Measurements from ENCODE around the gene NFATC1. TPM values are rescaled to one million over a fixed set of nuclear protein-coding genes. Genes with fewer than 3 reads are reported as not detected.

The NFATC1 gene
- total and polyA plus RNA-seq, 2 donors (not counting 1 experiment from before 2014, with no cell fraction given), result 0.92 to 4.3 TPM

DNA sequence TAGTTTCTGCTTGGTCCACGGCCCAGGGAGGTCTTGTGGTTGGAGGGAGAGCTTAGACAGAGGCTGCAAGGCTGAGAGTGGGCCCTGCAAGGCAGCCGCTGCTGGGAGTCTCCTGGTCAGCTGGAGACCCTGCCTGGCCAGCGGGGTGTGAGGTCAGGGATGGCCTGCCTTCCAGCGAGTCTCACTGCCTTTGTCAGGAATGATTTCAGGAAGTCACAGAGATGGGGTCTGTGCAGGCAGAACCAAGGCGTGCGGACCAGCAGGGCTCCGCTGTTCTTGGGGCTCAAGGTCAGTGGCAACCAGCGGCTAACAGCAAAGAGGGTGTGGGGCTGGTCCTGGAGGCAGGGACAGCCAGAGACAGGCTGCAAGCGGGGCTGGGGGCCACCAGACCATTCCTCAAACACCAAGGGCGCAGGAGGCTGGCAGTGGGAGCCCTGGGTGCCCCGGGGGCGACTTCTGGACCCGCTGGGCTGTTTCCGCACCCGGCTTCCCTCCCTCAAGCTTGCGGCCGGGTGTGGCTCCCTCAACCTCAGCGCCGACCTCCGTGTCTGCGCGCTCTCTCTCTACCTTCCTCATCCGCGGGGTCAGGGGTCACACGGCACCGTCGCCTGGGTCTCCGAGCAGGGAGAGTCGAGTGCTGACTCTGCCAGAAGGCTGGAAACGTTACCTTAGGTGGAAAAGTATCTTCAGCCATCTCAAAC, 159.4 kb downstream of the NFATC1 start:
- H3K9ac ChIP-seq (ENCODE audit: insufficient read depth, low read length), result no peak overlapping the region
- H4K20me1 ChIP-seq (ENCODE audit: control insufficient read depth, extremely low read depth, insufficient read depth, low read length), result no peaks in the 10 kb centered on the region
- H3K9me3 ChIP-seq (ENCODE audit: control insufficient read depth, insufficient read depth, low read depth, low read length), result no peaks in the 10 kb centered on the region
- H3K79me2 ChIP-seq (ENCODE audit: control insufficient read depth, insufficient read depth, low read length), result no peaks in the 10 kb centered on the region
- no peak overlapping the region for H3K4me3 ChIP-seq (replicated peaks in 1 of 4; ENCODE audit: control extremely low read depth in 1 of 4, insufficient read depth in 1 of 4, low read depth in 3 of 4, low read length in 4 of 4)
- H3K4me2 ChIP-seq (ENCODE audit: extremely low read depth, insufficient read depth, low read length), result no peak overlapping the region
- TF ChIP-seq, protein P1, sequence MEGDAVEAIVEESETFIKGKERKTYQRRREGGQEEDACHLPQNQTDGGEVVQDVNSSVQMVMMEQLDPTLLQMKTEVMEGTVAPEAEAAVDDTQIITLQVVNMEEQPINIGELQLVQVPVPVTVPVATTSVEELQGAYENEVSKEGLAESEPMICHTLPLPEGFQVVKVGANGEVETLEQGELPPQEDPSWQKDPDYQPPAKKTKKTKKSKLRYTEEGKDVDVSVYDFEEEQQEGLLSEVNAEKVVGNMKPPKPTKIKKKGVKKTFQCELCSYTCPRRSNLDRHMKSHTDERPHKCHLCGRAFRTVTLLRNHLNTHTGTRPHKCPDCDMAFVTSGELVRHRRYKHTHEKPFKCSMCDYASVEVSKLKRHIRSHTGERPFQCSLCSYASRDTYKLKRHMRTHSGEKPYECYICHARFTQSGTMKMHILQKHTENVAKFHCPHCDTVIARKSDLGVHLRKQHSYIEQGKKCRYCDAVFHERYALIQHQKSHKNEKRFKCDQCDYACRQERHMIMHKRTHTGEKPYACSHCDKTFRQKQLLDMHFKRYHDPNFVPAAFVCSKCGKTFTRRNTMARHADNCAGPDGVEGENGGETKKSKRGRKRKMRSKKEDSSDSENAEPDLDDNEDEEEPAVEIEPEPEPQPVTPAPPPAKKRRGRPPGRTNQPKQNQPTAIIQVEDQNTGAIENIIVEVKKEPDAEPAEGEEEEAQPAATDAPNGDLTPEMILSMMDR (conservative IDR thresholded peaks at IDR 0.05 in 1 of 2, IDR thresholded peaks at IDR 0.05 in 1 of 2; ENCODE audit: low read depth in 1 of 2, low read length in 2 of 2), result no peak
- TF ChIP-seq EZH2 (IDR thresholded peaks at IDR 0.05; ENCODE audit: low read length, missing control alignments), result no peak
- H3K27ac ChIP-seq (ENCODE audit: insufficient read depth, low read length), result no peak overlapping the region
- H2AFZ ChIP-seq (ENCODE audit: low read length), result no peak overlapping the region
- no peak for DNase-seq (ENCODE audit: low read depth in 2 of 2)
- no peaks in the 10 kb centered on the region for H3K27me3 ChIP-seq (ENCODE audit: control insufficient read depth, insufficient read depth, low read length)
- H3K36me3 ChIP-seq (ENCODE audit: control insufficient read depth, insufficient read depth, low read length), result no peaks in the 10 kb centered on the region
- no peaks in the 10 kb centered on the region for H3K4me1 ChIP-seq (ENCODE audit: control insufficient read depth, extremely low read depth, insufficient read depth, low read length)

DNA sequence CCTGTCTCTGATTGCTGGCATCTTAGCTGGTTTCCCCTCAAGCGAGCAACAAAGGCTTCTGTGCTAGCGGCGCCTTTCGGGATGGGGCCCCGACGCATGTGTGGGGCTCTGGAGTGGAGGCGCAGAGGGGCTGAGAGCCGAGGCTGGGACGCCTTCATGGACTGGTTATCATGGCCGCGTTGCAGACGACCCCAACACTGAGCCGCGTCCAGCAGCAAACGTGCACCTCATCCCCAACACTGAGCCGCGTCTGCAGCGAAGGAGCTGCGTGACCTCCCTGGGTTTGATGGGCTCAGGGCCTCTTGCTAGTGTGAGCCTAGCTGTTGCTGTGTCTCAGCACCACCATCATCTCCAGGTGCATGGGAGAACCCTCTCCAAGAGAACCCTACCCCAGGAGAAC, 160.2 kb downstream of the NFATC1 start:
- H3K9ac ChIP-seq (ENCODE audit: insufficient read depth, low read length), result no peak overlapping the region
- H3K79me2 ChIP-seq (ENCODE audit: control insufficient read depth, insufficient read depth, low read length), result no peaks in the 10 kb centered on the region
- no peak overlapping the region for H3K4me3 ChIP-seq (replicated peaks in 1 of 4; ENCODE audit: control extremely low read depth in 1 of 4, insufficient read depth in 1 of 4, low read depth in 3 of 4, low read length in 4 of 4)
- no peaks in the 10 kb centered on the region for H3K36me3 ChIP-seq (ENCODE audit: control insufficient read depth, insufficient read depth, low read length)
- H3K4me1 ChIP-seq (ENCODE audit: control insufficient read depth, extremely low read depth, insufficient read depth, low read length), result no peaks in the 10 kb centered on the region
- DNase-seq (ENCODE audit: low read depth in 2 of 2), result no peak
- no peaks in the 10 kb centered on the region for H4K20me1 ChIP-seq (ENCODE audit: control insufficient read depth, extremely low read depth, insufficient read depth, low read length)
- H3K27ac ChIP-seq (ENCODE audit: insufficient read depth, low read length), result no peak overlapping the region
- TF ChIP-seq, protein P1 (conservative IDR thresholded peaks at IDR 0.05 in 1 of 2, IDR thresholded peaks at IDR 0.05 in 1 of 2; ENCODE audit: low read depth in 1 of 2, low read length in 2 of 2), result no peak
- no peak for TF ChIP-seq EZH2 (IDR thresholded peaks at IDR 0.05; ENCODE audit: low read length, missing control alignments)
- no peak overlapping the region for H2AFZ ChIP-seq (ENCODE audit: low read length)
- H3K27me3 ChIP-seq (ENCODE audit: control insufficient read depth, insufficient read depth, low read length), result no peaks in the 10 kb centered on the region
- no peak overlapping the region for H3K4me2 ChIP-seq (ENCODE audit: extremely low read depth, insufficient read depth, low read length)
- H3K9me3 ChIP-seq (ENCODE audit: control insufficient read depth, insufficient read depth, low read depth, low read length), result no peaks in the 10 kb centered on the region

DNA sequence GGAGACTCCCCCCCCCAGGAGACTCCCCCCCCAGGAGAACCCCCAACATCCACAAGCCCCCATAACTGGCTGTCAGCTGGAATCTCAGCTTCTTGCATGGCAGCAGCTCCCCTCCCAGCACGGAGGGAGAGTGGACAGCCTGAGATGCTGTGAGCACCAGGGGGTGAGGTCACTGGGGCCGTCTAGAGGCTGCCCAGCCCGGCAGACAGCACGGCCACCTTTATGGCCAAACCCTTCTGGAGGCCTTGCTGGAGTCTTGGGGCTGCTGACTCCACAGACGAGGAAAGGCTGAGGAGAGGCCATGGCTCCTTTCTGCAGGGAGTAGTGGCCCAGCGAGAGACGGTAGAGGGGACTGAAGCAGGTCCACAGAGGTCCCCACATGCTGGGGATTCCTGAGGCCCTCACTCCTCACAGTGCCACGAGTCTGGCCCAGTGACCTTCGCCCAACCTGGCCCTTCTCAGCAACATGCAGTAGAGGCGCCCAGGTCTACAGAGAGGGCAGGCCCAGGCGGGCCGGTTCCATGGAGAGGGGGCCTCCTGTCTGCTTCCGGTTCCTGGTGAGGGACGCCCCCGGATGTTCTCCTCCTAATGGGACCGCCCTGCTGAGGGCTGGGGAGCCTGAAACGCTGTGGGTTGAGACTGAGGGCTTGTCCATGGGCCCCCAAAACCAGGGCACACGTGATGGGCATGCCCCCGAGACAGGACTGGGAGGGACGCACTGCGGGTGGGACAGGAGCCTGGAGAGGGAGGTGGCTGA, 161.3 kb downstream of the NFATC1 start:
- no peaks in the 10 kb centered on the region for H3K79me2 ChIP-seq (ENCODE audit: control insufficient read depth, insufficient read depth, low read length)
- no peaks in the 10 kb centered on the region for H3K36me3 ChIP-seq (ENCODE audit: control insufficient read depth, insufficient read depth, low read length)
- no peak for TF ChIP-seq EZH2 (IDR thresholded peaks at IDR 0.05; ENCODE audit: low read length, missing control alignments)
- TF ChIP-seq, protein P1 (conservative IDR thresholded peaks at IDR 0.05 in 1 of 2, IDR thresholded peaks at IDR 0.05 in 1 of 2; ENCODE audit: low read depth in 1 of 2, low read length in 2 of 2), result no peak
- H3K27ac ChIP-seq (ENCODE audit: insufficient read depth, low read length), result no peak overlapping the region
- no peaks in the 10 kb centered on the region for H3K9me3 ChIP-seq (ENCODE audit: control insufficient read depth, insufficient read depth, low read depth, low read length)
- no peak overlapping the region for H2AFZ ChIP-seq (ENCODE audit: low read length)
- H3K4me2 ChIP-seq (ENCODE audit: extremely low read depth, insufficient read depth, low read length), result no peak overlapping the region
- H4K20me1 ChIP-seq (ENCODE audit: control insufficient read depth, extremely low read depth, insufficient read depth, low read length), result no peaks in the 10 kb centered on the region
- DNase-seq (ENCODE audit: low read depth in 2 of 2), result no peak
- no peak overlapping the region for H3K4me3 ChIP-seq (replicated peaks in 1 of 4; ENCODE audit: control extremely low read depth in 1 of 4, insufficient read depth in 1 of 4, low read depth in 3 of 4, low read length in 4 of 4)
- H3K27me3 ChIP-seq (ENCODE audit: control insufficient read depth, insufficient read depth, low read length), result no peaks in the 10 kb centered on the region
- no peak overlapping the region for H3K9ac ChIP-seq (ENCODE audit: insufficient read depth, low read length)
- H3K4me1 ChIP-seq (ENCODE audit: control insufficient read depth, extremely low read depth, insufficient read depth, low read length), result no peaks in the 10 kb centered on the region
